NCI-H2081 (cell line): Measurements from ENCODE around the gene CRIP2.

ENCODE experiments used
- DNase-seq, 2 experiments: peaks; one replicate each; lab custom pipeline; 2025; lab: John Stamatoyannopoulos, UW

The CRIP2 gene

DNA sequence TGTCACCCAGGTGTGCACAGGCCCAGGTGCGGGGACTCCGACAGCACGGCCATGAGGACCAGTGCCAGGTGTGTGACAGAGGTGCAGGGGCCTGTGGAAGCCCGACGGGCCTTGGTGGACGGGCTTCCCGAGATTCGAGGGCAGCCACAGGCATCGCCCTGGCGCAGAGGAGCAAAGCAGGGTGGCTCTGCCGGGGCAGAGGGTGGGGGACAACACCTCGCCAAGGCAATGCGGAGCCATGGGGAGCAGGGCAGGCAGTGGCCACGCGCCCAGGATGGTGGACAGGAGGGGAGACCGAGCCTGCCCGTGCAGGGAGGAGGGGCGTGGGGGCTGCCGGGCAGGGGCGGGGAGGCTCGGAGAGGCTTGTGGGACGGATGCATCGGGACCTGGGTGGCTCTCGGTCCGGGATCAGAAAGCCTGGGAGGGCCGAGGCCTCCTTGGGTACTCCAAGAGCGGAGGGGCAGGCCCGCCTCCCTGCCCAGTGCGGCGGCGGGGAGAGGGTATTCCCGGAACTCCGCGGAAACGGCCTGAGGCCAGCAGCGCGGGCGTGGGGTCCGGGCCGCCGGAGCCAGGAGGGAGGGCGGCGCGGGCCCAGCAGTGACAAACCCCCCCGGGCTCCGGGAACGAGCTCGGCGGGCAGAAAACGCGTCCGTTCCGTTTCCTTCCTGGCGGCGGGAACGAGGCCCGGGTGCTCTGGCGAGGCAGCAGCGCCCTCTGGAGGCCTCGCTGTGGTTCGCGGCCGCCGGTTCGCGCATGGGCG, 53.4 kb downstream of the CRIP2 start:
- peak; percentile 74 to 80 for DNase-seq

- no peak for DNase-seq
These were observed 54.1 kb downstream of the CRIP2 start for GRCh38 chr14:105528586-105529318.

- DNase-seq, result no peak
These were observed 54.6 kb downstream of the CRIP2 start for GRCh38 chr14:105529319-105529568.
